Smooth muscle cell (in vitro differentiated cells): ENCODE measurements around the gene AUTS2. TPM values are rescaled to one million over a fixed set of nuclear protein-coding genes. Genes with fewer than 3 reads are reported as not detected.

Experiments used
- DNase-seq: peaks from one replicate; lab custom pipeline; 2025; ENCODE audit not compliant: unreplicated experiment; lab: John Stamatoyannopoulos, UW
- H2AFZ ChIP-seq: fragments of 200-600 bp; sonication (generic); 2 replicates; pipeline ENCODE4 v1.6.0; 2016; ENCODE audit warnings: antibody characterized with exemption, low read depth, mild to moderate bottlenecking
- H3F3A ChIP-seq: fragments of 200-600 bp; sonication (generic); 2 replicates; pipeline ENCODE4 v1.6.0; 2017; ENCODE audit warnings: antibody characterized with exemption, low read depth
- H3K27ac ChIP-seq: fragments of 200-600 bp; sonication (generic); 2 replicates; pipeline ENCODE4 v1.5.1; 2016; ENCODE audit warnings: low read depth, mild to moderate bottlenecking
- H3K27me3 ChIP-seq: fragments of 200-600 bp; sonication (generic); 2 replicates; pipeline ENCODE4 v1.6.1; 2016; ENCODE audit warnings: low read depth, mild to moderate bottlenecking
- H3K36me3 ChIP-seq: fragments of 200-600 bp; sonication (generic); 2 replicates; pipeline ENCODE4 v1.5.1; 2016; ENCODE audit warnings: low read depth
- H3K4me1 ChIP-seq: fragments of 200-600 bp; sonication (generic); 2 replicates; pipeline ENCODE4 v1.5.1; 2016; ENCODE audit warnings: low read depth
- H3K4me2 ChIP-seq: fragments of 200-600 bp; sonication (generic); 2 replicates; pipeline ENCODE4 v1.6.0; 2016; ENCODE audit warnings: mild to moderate bottlenecking
- H3K4me3 ChIP-seq: fragments of 200-600 bp; sonication (generic); 2 replicates; pipeline ENCODE4 v1.5.1; 2016; ENCODE audit warnings: mild to moderate bottlenecking
- H3K79me2 ChIP-seq: fragments of 200-600 bp; sonication (generic); 2 replicates; pipeline ENCODE4 v1.6.0; 2016; ENCODE audit warnings: low read depth, mild to moderate bottlenecking
- H3K9ac ChIP-seq: fragments of 200-600 bp; sonication (generic); 2 replicates; pipeline ENCODE4 v1.6.0; 2016; ENCODE audit warnings: low read depth
- H3K9me3 ChIP-seq: fragments of 200-600 bp; sonication (generic); replicated peaks from 2 replicates; pipeline ENCODE4 v1.5.1; 2016; ENCODE audit warnings: low read depth
- H4K20me1 ChIP-seq: fragments of 200-600 bp; sonication (generic); 2 replicates; pipeline ENCODE4 v1.6.0; 2016; ENCODE audit warnings: low read depth
- CTCF ChIP-seq: fragments of 200-600 bp; sonication (generic); IDR thresholded peaks from 2 replicates; pipeline ENCODE4 v1.5.1; 2017; ENCODE audit warnings: borderline replicate concordance, mild to moderate bottlenecking, antibody characterized with exemption; ENCODE audit not compliant: insufficient read depth, poor library complexity, severe bottlenecking
- WGBS: methylation state at CpG from one replicate; pipeline ENCODE4 v1.1.7; 2016; ENCODE audit warnings: low lambda C conversion rate; 5-methylcytosine and 5-hydroxymethylcytosine counted together
- polyA plus RNA-seq: library from polyadenylated mRNA; unstranded; fragments of >200 nt; fragmentation: Nextera tagmentation; extraction: Ambion mirVana; gene quantifications from 2 replicates; pipeline ENCODE4 v1.2.1, GENCODE V29; 2016
- total RNA-seq: library from RNA; depleted of rRNA; stranded (reverse); fragments of >200 nt; gene quantifications from 2 replicates; pipeline ENCODE4 v1.2.3, GENCODE V29; 2014

Gene AUTS2
- total and polyA plus RNA-seq, 2 experiments from 2014 or later, result 6.5 to 8.6 TPM

GRCh38 chr7:70654979-70655378 lies 1056.7 kb downstream of the AUTS2 start:
- 92% methylated on average over 5 of the region's 5 CpGs for WGBS
- Histone ChIP-seq H3K79me2 (no peaks in the 10 kb centered on the region), H3K27ac (no peak overlapping the region), H3K27me3 (peaks cover 7% of the 10 kb centered on the region), H3K4me2 (no peak overlapping the region), H4K20me1 (no peaks in the 10 kb centered on the region), H3K9me3 (no peaks in the 10 kb centered on the region), H2AFZ (no peak overlapping the region), H3K9ac (no peak overlapping the region), H3K4me3 (no peak overlapping the region), H3K36me3 (no peaks in the 10 kb centered on the region), H3F3A (no peaks in the 10 kb centered on the region), H3K4me1 (peaks cover 16% of the 10 kb centered on the region)
- TF ChIP-seq CTCF, result no peak
- no peak for DNase-seq

DNA sequence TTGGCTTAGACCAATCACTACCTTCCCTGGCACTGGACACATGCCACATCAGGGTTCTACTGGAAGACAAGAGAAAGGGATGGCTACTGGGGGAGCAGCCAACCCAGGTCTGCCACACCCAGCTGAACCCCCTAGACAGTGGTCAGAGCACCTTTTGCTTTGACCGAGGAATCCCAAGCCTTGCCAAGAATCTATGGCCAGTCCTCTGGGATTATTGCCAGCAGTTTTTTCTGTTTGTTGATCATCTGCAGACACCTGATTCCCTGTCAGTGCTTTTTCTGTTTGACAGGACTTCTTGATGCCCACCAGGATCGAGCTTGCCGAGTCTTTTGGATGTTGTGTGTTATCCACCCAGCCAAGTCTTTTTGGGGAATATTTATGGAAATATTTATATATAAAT lies 1057.4 kb downstream of the AUTS2 start:
- Histone ChIP-seq H2AFZ (no peak overlapping the region), H4K20me1 (no peaks in the 10 kb centered on the region), H3K36me3 (no peaks in the 10 kb centered on the region), H3K4me2 (no peak overlapping the region), H3K4me1 (peaks cover 16% of the 10 kb centered on the region), H3K27me3 (peaks cover 7% of the 10 kb centered on the region), H3F3A (no peaks in the 10 kb centered on the region), H3K9ac (no peak overlapping the region), H3K79me2 (no peaks in the 10 kb centered on the region), H3K9me3 (no peaks in the 10 kb centered on the region), H3K27ac (no peak overlapping the region), H3K4me3 (no peak overlapping the region)
- 90% methylated on average over 3 of the region's 3 CpGs for WGBS
- TF ChIP-seq CTCF, result no peak
- DNase-seq, result no peak

- H3K4me3 ChIP-seq, result no peak overlapping the region
- H4K20me1 ChIP-seq, result no peaks in the 10 kb centered on the region
- DNase-seq, result no peak
- no peaks in the 10 kb centered on the region for H3K36me3 ChIP-seq
- 37% methylated on average over 5 of the region's 5 CpGs for WGBS
- H2AFZ ChIP-seq, result no peak overlapping the region
- no peak for TF ChIP-seq CTCF
- H3K4me1 ChIP-seq, result peaks cover 23% of the 10 kb centered on the region
- H3K79me2 ChIP-seq, result no peaks in the 10 kb centered on the region
- no peak overlapping the region for H3K4me2 ChIP-seq
- no peak overlapping the region for H3K27ac ChIP-seq
- H3K27me3 ChIP-seq, result peaks cover 7% of the 10 kb centered on the region
- no peaks in the 10 kb centered on the region for H3K9me3 ChIP-seq
- no peak overlapping the region for H3K9ac ChIP-seq
- H3F3A ChIP-seq, result no peaks in the 10 kb centered on the region
These were observed 1059.3 kb downstream of the AUTS2 start for GRCh38 chr7:70657571-70657970.

GRCh38 chr7:70657989-70658632 lies 1059.8 kb downstream of the AUTS2 start:
- Histone ChIP-seq H3K4me2 (no peak overlapping the region), H2AFZ (no peak overlapping the region), H3K36me3 (no peaks in the 10 kb centered on the region), H3K4me3 (no peak overlapping the region), H3K79me2 (no peaks in the 10 kb centered on the region), H3K27me3 (peaks cover 7% of the 10 kb centered on the region), H3K9me3 (no peaks in the 10 kb centered on the region), H3K4me1 (peaks cover 25% of the 10 kb centered on the region), H3F3A (no peaks in the 10 kb centered on the region), H3K27ac (no peak overlapping the region), H3K9ac (no peak overlapping the region), H4K20me1 (no peaks in the 10 kb centered on the region)
- DNase-seq, result no peak
- TF ChIP-seq CTCF, result no peak
- WGBS, result 94% methylated on average over 9 of the region's 9 CpGs
